Measurements from ENCODE around the gene NHLH1.

NHLH1 gene

DNA sequence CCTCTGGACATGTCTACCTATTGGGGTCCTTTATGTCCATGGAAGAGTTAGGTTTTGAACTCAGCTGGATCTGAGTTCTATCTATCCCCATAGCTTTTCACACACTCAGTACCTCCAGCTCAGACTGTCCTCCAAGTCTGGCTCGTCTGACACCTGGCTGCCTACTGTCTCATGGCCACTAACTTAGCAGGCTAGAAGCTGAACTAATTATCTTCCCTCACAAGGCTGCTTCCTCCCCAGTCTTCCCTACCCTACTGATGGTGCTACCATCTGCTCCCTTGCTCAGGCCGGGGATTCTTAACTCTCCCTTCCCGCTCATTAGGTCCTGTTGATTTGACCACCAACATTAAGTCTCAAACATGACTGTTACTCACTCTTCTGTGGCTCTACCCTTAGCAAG is 46.8 kb downstream of the NHLH1 start:
- no peak for DNase-seq

DNA sequence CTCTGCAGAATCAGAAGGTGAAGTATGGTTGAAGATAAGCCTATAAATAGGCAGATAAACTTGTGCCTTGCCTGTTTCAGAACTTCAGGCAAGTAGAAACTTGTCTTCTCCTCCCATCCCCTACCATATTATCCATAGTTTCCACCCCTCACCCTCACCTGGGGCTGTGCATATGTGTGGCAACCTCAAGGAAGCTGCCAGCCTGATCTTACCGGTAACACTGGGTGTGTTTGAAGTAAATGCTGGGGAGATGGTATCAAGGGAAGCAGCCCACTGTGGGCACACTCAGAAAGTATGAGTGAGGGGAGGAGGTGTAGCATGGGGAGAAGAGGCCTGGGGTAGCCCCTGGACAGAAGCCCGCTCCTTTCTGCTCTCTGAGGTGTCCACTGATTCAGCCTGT is 48.0 kb downstream of the NHLH1 start:
- no peak for DNase-seq

DNA sequence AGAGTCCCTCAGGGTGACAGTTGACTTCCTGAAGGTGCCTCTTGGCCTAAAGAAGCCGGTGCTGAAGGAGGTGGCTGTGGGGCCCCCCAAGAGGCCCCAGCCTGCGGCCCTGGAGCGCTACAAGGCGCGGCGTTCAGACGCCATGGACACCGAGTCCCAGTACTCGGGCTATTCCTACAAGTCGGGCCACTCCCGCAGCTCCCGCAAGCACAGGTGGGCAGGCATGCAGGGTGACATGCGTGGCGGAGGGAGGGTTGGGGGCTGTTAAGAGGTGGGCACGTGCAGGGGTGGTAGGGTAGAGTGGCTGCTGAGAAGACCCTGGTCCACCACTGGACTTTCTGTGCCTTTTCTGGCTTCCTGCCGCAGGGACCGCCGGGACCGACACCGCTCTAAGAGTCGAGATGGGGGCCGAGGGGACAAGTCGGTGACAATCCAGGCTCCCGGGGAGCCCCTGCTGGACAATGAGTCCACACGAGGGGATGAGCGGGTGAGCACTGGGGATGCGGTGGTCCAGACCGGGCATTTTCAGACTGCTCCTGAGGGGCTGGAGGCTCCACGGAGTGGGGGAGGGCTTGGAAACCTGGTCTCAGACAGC is 48.9 kb downstream of the NHLH1 start:
- DNase-seq = no peak

DNA sequence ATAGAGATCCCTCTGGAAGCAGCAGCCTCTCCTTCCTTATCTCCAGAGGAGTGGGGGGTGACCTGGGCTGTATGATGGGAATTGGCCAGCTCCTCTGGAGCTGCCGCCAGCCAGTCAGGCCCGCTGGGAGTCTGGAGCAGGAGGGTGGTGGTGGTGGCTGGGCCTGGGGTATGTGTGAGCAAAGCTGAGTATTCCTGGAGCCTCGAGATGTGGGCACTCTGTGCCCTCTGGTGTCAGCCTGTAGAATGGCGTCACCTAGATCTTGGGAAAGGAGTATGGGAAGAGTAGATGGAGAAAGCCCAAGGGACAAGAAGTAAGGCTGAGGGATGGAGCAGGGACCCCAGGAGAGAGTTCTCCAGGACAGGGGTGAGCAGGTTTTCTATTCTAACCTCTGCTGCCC is 49.5 kb downstream of the NHLH1 start:
- DNase-seq = no peak

DNA sequence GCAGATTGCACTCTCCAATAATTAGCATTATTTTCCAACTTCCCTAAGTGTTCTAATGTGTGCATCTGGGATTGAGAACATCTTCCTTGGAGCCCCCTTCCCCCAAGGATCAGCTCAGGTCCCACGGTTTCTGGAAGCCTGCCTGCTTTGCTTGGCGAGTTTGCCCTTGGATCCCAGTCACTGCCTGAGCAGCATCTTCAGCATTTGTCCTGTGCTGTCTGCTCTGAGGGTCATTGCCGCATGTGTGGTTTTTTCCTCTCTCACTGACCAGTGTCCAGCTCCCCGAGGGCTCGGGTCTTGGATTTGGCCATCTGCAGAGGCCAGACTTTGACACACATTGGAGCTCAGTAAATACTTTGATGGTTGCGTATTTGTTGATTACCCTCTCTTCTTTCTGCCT is 51.6 kb downstream of the NHLH1 start:
- no peak for DNase-seq

DNA sequence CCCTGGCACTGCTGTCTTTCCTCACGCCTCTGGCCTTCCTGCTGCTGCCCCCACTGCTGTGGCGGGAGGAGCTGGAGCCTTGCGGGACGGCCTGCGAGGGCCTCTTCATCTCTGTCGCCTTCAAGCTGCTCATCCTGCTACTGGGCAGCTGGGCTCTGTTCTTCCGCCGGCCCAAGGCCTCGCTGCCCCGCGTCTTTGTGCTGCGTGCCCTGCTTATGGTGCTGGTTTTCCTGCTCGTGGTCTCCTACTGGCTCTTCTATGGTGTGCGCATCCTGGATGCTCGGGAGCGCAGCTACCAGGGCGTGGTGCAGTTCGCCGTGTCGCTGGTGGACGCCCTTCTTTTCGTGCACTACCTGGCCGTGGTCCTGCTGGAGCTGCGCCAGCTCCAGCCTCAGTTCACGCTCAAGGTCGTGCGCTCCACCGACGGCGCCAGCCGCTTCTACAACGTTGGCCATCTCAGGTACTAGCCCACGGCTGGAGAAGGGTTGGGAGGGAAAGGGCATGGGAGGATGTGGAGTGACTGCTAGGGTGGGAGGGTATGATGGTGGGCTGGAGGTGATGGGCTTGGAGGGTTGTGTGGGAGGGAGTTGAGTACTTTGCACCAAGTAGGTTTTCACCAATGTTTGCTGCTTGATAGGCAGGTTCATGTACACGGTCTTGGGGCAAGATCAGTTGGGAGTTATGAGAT is 52.4 kb downstream of the NHLH1 start:
- no peak for DNase-seq

DNA sequence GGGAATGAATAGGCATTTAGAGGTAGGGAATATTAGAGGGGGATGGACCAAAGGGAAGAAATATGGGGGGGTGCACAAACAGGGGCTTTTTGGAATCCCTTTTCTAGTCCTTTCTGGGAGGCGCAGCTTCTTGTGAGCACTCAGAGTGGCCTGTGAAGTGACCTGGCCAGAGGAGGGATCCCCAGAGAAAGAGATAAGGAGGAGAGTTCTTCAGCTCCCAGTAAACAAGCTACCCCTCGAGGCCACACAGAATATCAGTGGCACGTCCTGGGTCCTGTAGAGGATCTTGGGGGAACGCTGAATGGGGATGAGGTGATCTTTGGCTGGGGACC is 52.9 kb downstream of the NHLH1 start:
- DNase-seq = no peak

DNA sequence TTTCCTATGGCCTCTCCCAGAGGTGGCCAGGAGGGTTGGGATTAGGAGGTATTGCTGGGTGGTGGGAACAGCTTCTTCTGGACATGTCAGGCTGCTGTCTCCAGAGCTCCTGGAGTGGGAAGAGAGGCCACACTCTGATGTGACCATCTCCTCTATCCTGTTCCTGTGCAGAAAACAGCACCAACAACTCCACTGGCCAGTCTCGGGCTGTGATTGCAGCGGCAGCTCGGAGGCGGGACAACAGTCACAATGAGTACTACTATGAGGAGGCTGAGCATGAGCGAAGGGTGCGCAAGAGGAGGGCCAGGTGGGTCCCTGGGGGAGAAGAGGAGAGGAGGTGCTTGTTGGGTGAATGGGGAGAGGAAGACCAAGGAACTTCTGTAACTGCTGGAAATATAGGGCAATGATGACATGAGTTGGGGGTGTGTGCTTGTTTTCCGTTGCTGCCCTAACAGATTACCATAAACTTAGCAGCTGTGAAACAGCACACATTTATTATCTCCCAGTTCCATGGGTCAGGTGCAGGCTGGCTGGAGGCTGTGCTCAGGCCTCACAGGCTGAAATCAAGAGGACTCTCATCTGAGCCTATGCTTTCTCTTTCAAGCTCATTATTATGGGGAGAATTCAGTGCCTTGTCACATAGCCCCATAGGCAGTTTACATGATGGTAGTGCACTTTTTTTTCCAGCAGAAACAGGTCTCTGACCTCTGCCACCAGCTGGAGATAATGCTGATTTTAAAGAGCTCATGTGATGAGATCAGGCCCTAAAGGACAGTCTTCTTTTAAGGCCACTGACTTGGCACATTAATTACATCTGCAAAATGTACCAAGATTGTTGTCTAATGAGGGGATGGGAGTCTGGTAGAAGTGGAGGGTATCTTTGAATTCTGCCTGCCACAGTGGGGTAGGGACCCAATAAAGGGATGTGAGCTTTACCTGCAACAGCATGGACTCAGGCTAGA is 54.3 kb downstream of the NHLH1 start:
- DNase-seq = no peak

DNA sequence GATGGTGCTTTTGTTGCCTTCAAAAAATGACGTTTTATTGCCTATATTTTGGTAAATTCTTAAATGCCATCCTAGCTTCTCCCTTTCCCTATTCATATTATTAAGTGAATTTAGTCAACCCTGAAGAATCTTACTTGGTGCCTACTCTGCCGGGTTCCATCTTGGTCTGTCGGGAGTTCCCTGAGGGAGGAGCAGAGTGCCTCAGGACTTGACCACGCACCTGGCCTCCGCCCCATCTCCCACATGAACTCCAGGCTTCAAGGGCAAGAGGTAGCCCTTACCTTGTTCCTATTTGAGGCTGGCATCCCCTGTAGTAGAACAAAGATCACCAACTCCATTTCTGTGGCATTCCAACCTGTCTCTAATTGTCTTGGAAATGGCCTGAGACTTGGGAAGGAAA is 55.0 kb downstream of the NHLH1 start:
- DNase-seq = no peak
